Neuron (in vitro differentiated cells): ENCODE results near the gene SLC17A5.
"Not testable (repeated sequence)": the region's sequence is repeated elsewhere in the genome, so short reads cannot be mapped to it uniquely, and the experiment has no call there.

Experiments used
- H2AFZ ChIP-seq: one replicate; pipeline ENCODE4 v1.6.1; 2013; ENCODE audit warnings: low read depth, mild to moderate bottlenecking, inconsistent platforms, low read length, moderate library complexity
- H3K27me3 ChIP-seq: one replicate; pipeline ENCODE4 v1.6.1; 2013; ENCODE audit warnings: low read length; ENCODE audit not compliant: insufficient read depth
- H3K36me3 ChIP-seq: one replicate; pipeline ENCODE4 v1.6.1; 2013; ENCODE audit warnings: low read length; ENCODE audit not compliant: insufficient read depth
- H3K4me1 ChIP-seq: one replicate; pipeline ENCODE4 v1.6.1; 2013; ENCODE audit warnings: low read length; ENCODE audit not compliant: insufficient read depth
- H3K4me3 ChIP-seq: 2 replicates; pipeline ENCODE4 v1.5.1; 2013; ENCODE audit warnings: mild to moderate bottlenecking, low read length, moderate library complexity
- H3K9me3 ChIP-seq: one replicate; pipeline ENCODE4 v1.6.1; 2013; ENCODE audit warnings: low read length

Gene SLC17A5

GRCh38 chr6:73624896-73625295, 28.9 kb downstream of the SLC17A5 start:
- no peaks in the 10 kb centered on the region for H3K36me3 ChIP-seq
- no peak overlapping the region for H3K4me3 ChIP-seq
- no peaks in the 10 kb centered on the region for H3K4me1 ChIP-seq
- no peak overlapping the region for H2AFZ ChIP-seq
- no peaks in the 10 kb centered on the region for H3K27me3 ChIP-seq
- H3K9me3 ChIP-seq: no peaks in the 10 kb centered on the region

GRCh38 chr6:73623480-73623879, 30.3 kb downstream of the SLC17A5 start:
- H3K4me3 ChIP-seq, H3K27me3 ChIP-seq, H3K36me3 ChIP-seq, H2AFZ ChIP-seq, H3K9me3 ChIP-seq, H3K4me1 ChIP-seq: not testable (repeated sequence)

DNA sequence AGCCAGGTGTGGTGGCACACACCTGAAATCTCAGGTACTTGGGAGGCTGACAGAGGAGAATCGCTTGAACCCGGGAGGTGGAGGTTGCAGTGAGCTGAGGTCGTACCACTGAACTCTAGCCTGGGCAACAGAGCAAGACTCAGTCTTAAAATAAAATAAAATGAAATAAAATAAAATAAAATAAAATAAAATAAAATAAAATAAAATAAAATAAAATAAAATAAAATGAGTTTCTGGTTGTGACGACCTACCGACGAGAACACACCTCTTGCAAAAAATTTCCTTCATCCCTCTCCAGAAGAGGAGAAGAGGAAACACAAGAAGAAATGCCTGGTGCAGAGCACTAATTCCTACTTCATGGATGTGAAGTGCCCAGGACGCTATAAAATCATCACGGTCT, 35.7 kb downstream of the SLC17A5 start:
- H2AFZ ChIP-seq, H3K36me3 ChIP-seq, H3K27me3 ChIP-seq, H3K4me1 ChIP-seq, H3K9me3 ChIP-seq, H3K4me3 ChIP-seq: not testable (repeated sequence)

DNA sequence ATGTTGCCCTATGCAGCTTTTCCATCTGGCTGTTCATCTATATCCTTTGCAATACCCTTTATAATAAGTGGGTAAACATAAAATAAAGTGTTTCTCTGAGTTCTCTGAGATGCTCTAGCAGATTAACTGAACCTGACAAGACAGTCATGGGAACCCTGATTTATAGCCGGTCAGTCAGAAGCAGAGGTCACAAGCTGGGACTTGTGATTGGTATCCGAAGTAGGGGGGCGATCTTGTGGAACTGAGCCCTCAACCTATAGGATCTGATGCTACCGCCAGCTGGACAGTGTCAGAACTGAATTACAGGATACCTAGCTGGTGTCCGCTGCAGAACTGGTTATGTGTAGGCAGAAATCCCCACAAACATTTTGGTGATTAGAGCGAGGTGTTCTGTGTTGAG, 39.0 kb downstream of the SLC17A5 start:
- H2AFZ ChIP-seq: no peak overlapping the region
- no peaks in the 10 kb centered on the region for H3K9me3 ChIP-seq
- no peaks in the 10 kb centered on the region for H3K36me3 ChIP-seq
- no peaks in the 10 kb centered on the region for H3K27me3 ChIP-seq
- no peak overlapping the region for H3K4me3 ChIP-seq
- H3K4me1 ChIP-seq: no peaks in the 10 kb centered on the region

GRCh38 chr6:73613806-73614536, 39.8 kb downstream of the SLC17A5 start:
- no peak overlapping the region for H2AFZ ChIP-seq

GRCh38 chr6:73612611-73613010, 41.2 kb downstream of the SLC17A5 start:
- H2AFZ ChIP-seq: no peak overlapping the region
- no peak overlapping the region for H3K4me3 ChIP-seq
- no peaks in the 10 kb centered on the region for H3K4me1 ChIP-seq
- H3K27me3 ChIP-seq: no peaks in the 10 kb centered on the region
- H3K36me3 ChIP-seq: no peaks in the 10 kb centered on the region
- H3K9me3 ChIP-seq: no peaks in the 10 kb centered on the region

More at GRCh38 chr6:73613806-73614536, 39.8 kb downstream of the SLC17A5 start:
- Histone ChIP-seq H3K36me3 (no peaks in the 10 kb centered on the region), H3K9me3 (no peaks in the 10 kb centered on the region), H3K4me1 (no peaks in the 10 kb centered on the region), H3K4me3 (no peak overlapping the region), H3K27me3 (no peaks in the 10 kb centered on the region)

GRCh38 chr6:73610444-73611275, 43.1 kb downstream of the SLC17A5 start:
- Histone ChIP-seq H3K9me3 (no peaks in the 10 kb centered on the region), H3K4me1 (no peaks in the 10 kb centered on the region), H3K27me3 (no peaks in the 10 kb centered on the region), H3K36me3 (no peaks in the 10 kb centered on the region), H2AFZ (no peak overlapping the region), H3K4me3 (no peak overlapping the region)

GRCh38 chr6:73608761-73609160, 45.0 kb downstream of the SLC17A5 start:
- no peak overlapping the region for H2AFZ ChIP-seq
- no peaks in the 10 kb centered on the region for H3K27me3 ChIP-seq
- H3K36me3 ChIP-seq: no peaks in the 10 kb centered on the region
- H3K4me1 ChIP-seq: no peaks in the 10 kb centered on the region
- H3K9me3 ChIP-seq: peaks cover 2% of the 10 kb centered on the region
- no peak overlapping the region for H3K4me3 ChIP-seq

DNA sequence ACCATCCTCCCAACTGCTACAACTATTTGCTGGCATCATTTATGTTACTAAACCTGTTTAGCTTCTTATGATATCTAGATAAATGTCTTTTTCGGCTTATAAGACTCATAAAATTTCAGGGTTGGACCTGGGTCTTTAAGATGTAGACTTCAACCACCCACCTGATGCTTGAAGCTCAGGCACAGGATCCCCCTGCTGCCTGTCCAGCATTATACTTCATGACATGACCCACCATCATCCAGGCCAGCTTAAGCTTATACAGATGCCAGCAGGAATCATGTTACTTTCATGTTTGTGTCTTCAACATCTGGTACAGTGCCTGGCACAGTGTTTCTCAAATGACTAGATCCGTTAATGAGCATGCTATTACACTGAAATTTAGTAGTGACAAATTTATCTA, 47.4 kb downstream of the SLC17A5 start:
- Histone ChIP-seq H3K27me3 (no peaks in the 10 kb centered on the region), H3K36me3 (no peaks in the 10 kb centered on the region), H3K4me1 (no peaks in the 10 kb centered on the region), H2AFZ (no peak overlapping the region), H3K4me3 (no peak overlapping the region), H3K9me3 (peaks cover 2% of the 10 kb centered on the region)

DNA sequence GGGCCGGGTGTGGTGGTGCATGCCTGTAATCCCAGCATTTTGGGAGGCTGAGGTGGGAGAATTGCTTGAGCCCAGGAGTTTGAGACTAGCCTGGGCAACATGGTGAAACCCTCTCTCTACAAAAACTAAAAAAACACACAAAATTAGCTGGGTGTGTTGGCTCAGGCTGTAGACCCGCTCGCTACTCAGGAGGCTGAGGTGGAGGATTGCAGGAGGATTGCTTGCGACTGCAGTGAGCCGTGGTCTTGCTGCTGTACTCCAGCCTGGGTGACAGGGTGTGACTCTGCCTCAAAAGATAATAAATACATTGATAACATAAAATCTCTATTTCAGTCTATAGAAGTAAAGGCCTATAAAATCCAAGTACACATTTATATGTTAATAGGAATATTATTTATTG, 49.3 kb downstream of the SLC17A5 start:
- no peak overlapping the region for H2AFZ ChIP-seq
- H3K36me3 ChIP-seq: no peaks in the 10 kb centered on the region
- no peak overlapping the region for H3K4me3 ChIP-seq
- H3K9me3 ChIP-seq: peaks cover 2% of the 10 kb centered on the region
- H3K27me3 ChIP-seq: no peaks in the 10 kb centered on the region
- H3K4me1 ChIP-seq: no peaks in the 10 kb centered on the region

DNA sequence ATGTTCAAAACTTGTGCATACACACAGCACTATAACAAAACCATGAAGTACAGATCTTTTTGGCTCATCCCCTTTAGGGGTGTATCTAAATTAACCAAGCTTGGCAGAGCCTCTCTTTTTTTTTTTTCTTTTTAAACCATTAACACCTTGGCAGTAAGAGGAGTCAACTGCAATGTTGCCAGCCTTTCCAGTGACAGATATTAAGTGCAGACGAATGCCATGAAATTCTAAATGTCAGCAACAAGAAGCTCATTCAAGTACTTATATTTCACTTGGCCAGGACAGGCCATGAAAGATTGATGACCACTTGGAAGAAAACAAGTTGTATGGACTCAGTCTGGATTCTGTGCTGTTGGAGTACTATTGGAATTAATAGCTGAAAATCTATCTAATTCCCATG, 49.8 kb downstream of the SLC17A5 start:
- H3K4me3 ChIP-seq: no peak overlapping the region
- H3K4me1 ChIP-seq: no peaks in the 10 kb centered on the region
- H2AFZ ChIP-seq: no peak overlapping the region
- no peaks in the 10 kb centered on the region for H3K36me3 ChIP-seq
- H3K9me3 ChIP-seq: peaks cover 2% of the 10 kb centered on the region
- H3K27me3 ChIP-seq: no peaks in the 10 kb centered on the region

DNA sequence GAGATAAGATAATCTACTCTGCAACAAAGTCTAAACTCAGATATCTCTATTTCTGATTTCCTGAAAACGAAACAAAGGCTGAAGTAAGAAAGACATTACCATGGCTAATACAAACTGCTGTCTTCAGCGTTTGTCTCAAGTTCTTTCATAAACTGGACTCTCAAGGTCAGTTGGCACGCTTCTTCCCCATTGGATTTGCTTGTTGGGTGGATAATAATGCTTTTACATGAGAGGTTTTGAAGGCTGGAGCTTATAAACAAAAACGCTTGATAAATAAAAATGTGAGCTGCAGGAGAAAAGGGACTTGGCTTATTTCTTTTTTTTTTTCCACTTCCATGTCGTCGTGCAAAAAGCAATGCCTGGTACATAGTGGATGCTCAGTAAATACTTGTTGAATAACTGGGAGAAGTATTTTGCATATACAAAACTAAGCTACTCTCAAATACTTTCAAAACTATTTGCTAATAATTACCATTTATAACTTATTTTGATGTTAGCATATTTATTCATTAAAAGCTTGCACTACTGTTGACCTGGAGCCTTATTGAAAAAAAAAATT, 67.3 kb downstream of the SLC17A5 start:
- Histone ChIP-seq H3K4me1 (peaks cover 25% of the 10 kb centered on the region), H3K9me3 (no peaks in the 10 kb centered on the region), H3K36me3 (no peaks in the 10 kb centered on the region), H3K27me3 (no peaks in the 10 kb centered on the region), H3K4me3 (peak overlapping the region; percentile 42), H2AFZ (peak overlapping the region; percentile 7)

DNA sequence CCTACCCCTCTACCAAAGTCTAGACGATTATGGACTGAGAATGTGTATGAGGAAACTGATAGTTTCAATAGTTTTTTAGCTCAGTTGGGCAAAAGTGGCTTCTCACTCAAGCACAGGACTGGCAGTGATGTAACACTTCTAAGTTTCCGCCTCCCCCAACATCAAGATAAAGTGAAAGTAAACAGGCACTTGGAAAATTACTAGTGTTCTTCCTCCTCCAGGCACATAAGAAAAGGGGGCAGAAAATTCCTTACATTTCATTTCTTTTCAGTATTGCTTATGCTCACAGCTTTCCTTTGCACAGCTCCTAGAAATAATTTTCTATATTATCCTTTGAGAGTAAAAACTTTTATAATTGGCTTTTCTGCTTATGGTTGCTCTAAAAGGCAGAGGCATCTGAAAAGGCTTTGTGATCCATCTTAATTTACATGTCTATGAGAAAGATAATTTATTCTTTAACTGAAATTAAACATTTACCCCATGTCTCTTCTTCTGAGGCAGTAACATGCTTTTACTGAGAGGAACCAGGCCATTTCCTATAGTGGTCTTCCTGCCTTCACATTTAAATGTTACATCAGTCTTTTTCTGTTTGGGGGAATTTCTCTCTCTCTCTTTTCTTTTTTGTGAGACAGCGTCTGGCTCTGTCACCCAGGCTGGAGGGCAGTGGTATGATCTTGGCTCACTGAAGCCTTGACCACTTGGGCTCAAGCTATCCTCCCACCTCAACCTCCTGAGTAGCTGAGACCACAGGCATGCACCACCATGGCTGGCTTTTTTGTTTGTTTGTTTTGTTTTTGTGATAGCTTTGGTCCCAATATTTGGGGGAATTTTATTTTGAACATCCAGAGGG, 68.0 kb downstream of the SLC17A5 start:
- Histone ChIP-seq H2AFZ (peak overlapping the region; percentile 7), H3K4me1 (peaks cover 30% of the 10 kb centered on the region), H3K9me3 (no peaks in the 10 kb centered on the region), H3K36me3 (no peaks in the 10 kb centered on the region), H3K27me3 (no peaks in the 10 kb centered on the region), H3K4me3 (peak overlapping the region; percentile 42)
